GM19240 (cell line): ENCODE measurements around the gene SLC16A7.

Source experiments
- DNase-seq: peaks from one replicate; pipeline ENCODE4 v3.0.0; 2011; ENCODE audit warnings: low spot score; ENCODE audit not compliant: insufficient read length

SLC16A7 gene

GRCh38 chr12:59624732-59625460 lies 29.1 kb downstream of the SLC16A7 start:
- no peak for DNase-seq

- no peak for DNase-seq
Measured at GRCh38 chr12:59626382-59626781, 30.6 kb downstream of the SLC16A7 start.

GRCh38 chr12:59627582-59627981 lies 31.8 kb downstream of the SLC16A7 start:
- DNase-seq = no peak

GRCh38 chr12:59629890-59630289 lies 34.1 kb downstream of the SLC16A7 start:
- no peak for DNase-seq

- DNase-seq = no peak
Measured at GRCh38 chr12:59632408-59632807, 36.6 kb downstream of the SLC16A7 start.

- no peak for DNase-seq
Measured at GRCh38 chr12:59634254-59634653, 38.4 kb downstream of the SLC16A7 start.

GRCh38 chr12:59636945-59637691 lies 41.3 kb downstream of the SLC16A7 start:
- no peak for DNase-seq

GRCh38 chr12:59637692-59638070 lies 41.9 kb downstream of the SLC16A7 start:
- no peak for DNase-seq

- DNase-seq = no peak
Measured at GRCh38 chr12:59643550-59643949, 47.7 kb downstream of the SLC16A7 start.

GRCh38 chr12:59645242-59645641 lies 49.4 kb downstream of the SLC16A7 start:
- DNase-seq = no peak

- no peak for DNase-seq
Measured at GRCh38 chr12:59646636-59647035, 50.8 kb downstream of the SLC16A7 start.

GRCh38 chr12:59649203-59649602 lies 53.4 kb downstream of the SLC16A7 start:
- no peak for DNase-seq

GRCh38 chr12:59650588-59651228 lies 54.9 kb downstream of the SLC16A7 start:
- DNase-seq = no peak

GRCh38 chr12:59651229-59651920 lies 55.5 kb downstream of the SLC16A7 start:
- DNase-seq = no peak

GRCh38 chr12:59652130-59652529 lies 56.3 kb downstream of the SLC16A7 start:
- DNase-seq = no peak

- DNase-seq = no peak
Measured at GRCh38 chr12:59654061-59654460, 58.2 kb downstream of the SLC16A7 start.

GRCh38 chr12:59657266-59657665 lies 61.4 kb downstream of the SLC16A7 start:
- no peak for DNase-seq

- DNase-seq = no peak
Measured at GRCh38 chr12:59657711-59658110, 61.9 kb downstream of the SLC16A7 start.

GRCh38 chr12:59660148-59660547 lies 64.3 kb downstream of the SLC16A7 start:
- no peak for DNase-seq

- DNase-seq = no peak
Measured at GRCh38 chr12:59660921-59661597, 65.2 kb downstream of the SLC16A7 start.

GRCh38 chr12:59664495-59664894 lies 68.7 kb downstream of the SLC16A7 start:
- no peak for DNase-seq
